BE2C (cell line): ENCODE data around the gene ST6GALNAC5.

Source experiments
- DNase-seq: peaks from one replicate; pipeline ENCODE4 v3.0.0-alpha.2; 2020
- H3K27me3 ChIP-seq: fragments of 250-450 bp; sonication (Bioruptor Pico); 2 replicates; pipeline ENCODE4 v1.5.1; 2020; ENCODE audit warnings: mild to moderate bottlenecking
- H3K36me3 ChIP-seq: fragments of 250-450 bp; sonication (Bioruptor Pico); 2 replicates; pipeline ENCODE4 v1.5.1; 2020; ENCODE audit warnings: mild to moderate bottlenecking
- H3K4me1 ChIP-seq: fragments of 250-450 bp; sonication (Bioruptor Pico); 2 replicates; pipeline ENCODE4 v1.5.1; 2020
- H3K4me3 ChIP-seq: 2 replicates; pipeline ENCODE4 v1.5.1; 2011; ENCODE audit warnings: low read depth, low read length
- H3K9me3 ChIP-seq: fragments of 250-450 bp; sonication (Bioruptor Pico); 2 replicates; pipeline ENCODE4 v1.5.1; 2020
- TF ChIP-seq, protein P1 (sequence below): IDR thresholded peaks from 2 replicates; pipeline ENCODE4 v1.5.1; 2012; ENCODE audit warnings: mild to moderate bottlenecking, low read depth, low read length

Gene ST6GALNAC5

DNA sequence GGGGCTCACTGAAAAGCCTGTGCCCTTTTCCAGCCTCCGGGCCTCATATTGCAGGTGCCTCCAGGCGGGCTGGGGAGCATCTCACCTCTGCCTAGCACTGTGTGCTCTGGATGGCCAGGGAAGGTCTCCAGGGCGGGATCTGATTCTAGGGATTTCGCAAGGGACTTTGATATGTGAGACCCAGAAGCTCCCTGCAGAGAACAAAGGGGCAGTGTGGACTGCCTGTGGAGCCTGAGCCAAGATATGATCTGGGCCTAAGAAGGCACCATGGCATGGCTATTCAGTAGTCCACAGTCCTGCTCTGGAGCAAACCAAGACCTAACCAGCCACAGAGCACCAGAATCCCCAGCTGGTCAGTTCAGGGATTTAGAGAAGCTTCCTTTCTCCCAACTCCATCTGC is 157.2 kb downstream of the ST6GALNAC5 start:
- Histone ChIP-seq H3K4me1 (no peaks in the 10 kb centered on the region; the same call in 1 of the 2 replicates), H3K9me3 (no peaks in the 10 kb centered on the region), H3K27me3 (no peaks in the 10 kb centered on the region), H3K4me3 (no peak overlapping the region), H3K36me3 (no peaks in the 10 kb centered on the region)
- TF ChIP-seq, protein P1, sequence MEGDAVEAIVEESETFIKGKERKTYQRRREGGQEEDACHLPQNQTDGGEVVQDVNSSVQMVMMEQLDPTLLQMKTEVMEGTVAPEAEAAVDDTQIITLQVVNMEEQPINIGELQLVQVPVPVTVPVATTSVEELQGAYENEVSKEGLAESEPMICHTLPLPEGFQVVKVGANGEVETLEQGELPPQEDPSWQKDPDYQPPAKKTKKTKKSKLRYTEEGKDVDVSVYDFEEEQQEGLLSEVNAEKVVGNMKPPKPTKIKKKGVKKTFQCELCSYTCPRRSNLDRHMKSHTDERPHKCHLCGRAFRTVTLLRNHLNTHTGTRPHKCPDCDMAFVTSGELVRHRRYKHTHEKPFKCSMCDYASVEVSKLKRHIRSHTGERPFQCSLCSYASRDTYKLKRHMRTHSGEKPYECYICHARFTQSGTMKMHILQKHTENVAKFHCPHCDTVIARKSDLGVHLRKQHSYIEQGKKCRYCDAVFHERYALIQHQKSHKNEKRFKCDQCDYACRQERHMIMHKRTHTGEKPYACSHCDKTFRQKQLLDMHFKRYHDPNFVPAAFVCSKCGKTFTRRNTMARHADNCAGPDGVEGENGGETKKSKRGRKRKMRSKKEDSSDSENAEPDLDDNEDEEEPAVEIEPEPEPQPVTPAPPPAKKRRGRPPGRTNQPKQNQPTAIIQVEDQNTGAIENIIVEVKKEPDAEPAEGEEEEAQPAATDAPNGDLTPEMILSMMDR = no peak
- DNase-seq = no peak

DNA sequence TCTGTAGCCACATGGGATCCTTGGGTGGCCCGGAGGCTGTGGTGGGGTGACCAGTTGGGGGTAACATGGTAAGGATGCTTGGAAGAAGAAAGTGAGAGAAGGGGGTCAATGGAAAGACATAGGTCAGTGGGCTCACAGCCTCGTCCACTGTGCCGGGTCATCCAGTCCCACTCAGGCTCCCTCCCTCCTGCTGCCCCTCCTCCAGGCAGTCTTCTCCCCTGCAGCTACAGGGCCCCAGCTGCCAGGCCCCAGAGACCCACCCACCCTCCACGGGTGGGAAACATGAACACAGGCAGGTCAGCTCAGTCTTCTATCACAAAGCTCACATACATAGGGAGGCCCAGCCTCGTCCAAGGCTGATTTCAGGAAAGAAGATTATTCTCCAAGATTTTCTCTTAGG is 158.3 kb downstream of the ST6GALNAC5 start:
- no peaks in the 10 kb centered on the region; the same call in 1 of the 2 replicates for H3K4me1 ChIP-seq
- no peak for DNase-seq
- no peaks in the 10 kb centered on the region for H3K27me3 ChIP-seq
- TF ChIP-seq, protein P1 = no peak
- H3K9me3 ChIP-seq = no peaks in the 10 kb centered on the region
- H3K4me3 ChIP-seq = no peak overlapping the region
- no peaks in the 10 kb centered on the region for H3K36me3 ChIP-seq

DNA sequence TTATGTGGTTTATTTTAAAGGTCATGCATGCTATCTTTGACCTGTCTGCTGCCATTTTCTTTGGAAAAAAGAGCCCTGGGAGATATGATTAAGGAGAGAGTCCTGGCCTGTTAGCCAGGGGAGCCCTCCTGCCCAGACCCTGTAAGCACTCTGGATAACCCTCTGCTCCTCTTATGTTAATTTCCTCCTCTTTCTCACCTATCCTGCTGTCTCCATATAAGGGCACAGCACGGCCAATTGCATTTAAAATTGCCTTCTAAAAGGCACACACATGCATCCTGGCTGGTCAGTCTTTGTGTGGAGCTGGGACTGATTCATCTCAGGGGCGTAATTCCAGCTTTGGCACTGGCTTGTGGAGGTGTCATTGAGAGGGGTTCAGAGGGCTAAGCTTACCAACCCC is 158.9 kb downstream of the ST6GALNAC5 start:
- H3K4me3 ChIP-seq = no peak overlapping the region
- H3K9me3 ChIP-seq = no peaks in the 10 kb centered on the region
- DNase-seq = no peak
- H3K36me3 ChIP-seq = no peaks in the 10 kb centered on the region
- TF ChIP-seq, protein P1 = no peak
- H3K27me3 ChIP-seq = no peaks in the 10 kb centered on the region
- no peaks in the 10 kb centered on the region; the same call in 1 of the 2 replicates for H3K4me1 ChIP-seq

DNA sequence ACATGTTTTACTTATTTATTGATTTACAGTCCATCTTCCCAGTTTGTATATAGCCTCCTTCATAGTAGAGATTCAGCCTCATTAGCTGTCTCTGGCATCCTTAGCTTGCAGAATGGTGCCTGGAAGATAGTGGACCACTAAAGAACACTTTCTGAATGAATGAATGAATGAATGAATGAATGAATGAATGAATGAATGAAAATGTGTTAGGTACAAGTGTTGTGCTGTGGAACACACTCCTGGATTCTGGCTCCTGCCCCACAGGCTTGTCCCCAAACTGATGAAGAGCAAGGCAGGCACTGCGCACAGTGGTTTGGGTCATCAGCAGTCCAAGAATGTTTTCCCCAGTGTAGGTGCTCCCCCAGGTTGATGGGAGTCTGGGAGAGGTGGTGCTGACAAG is 159.4 kb downstream of the ST6GALNAC5 start:
- Histone ChIP-seq H3K36me3 (no peaks in the 10 kb centered on the region), H3K9me3 (no peaks in the 10 kb centered on the region), H3K4me3 (no peak overlapping the region), H3K4me1 (no peaks in the 10 kb centered on the region; the same call in 1 of the 2 replicates), H3K27me3 (no peaks in the 10 kb centered on the region)
- TF ChIP-seq, protein P1 = no peak
- no peak for DNase-seq

DNA sequence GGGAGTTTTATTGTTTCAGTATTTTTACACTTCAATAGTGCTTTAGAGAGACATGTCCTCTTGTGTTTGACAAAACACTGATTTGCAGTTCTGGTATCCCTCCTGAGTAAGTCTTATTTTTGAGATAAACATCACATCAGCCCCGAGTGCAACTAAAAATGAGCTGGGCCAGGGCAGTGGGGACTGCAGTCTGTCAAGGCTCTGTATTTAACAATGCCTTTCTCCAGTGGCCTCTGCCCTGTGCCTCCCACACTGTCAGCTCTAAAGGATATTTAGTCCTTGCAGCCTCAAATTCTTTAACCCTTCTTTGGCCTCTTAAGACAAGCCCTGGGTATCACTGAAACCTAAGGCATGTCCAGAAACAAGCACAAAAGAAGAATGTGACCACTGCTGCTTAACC is 160.6 kb downstream of the ST6GALNAC5 start:
- DNase-seq = no peak
- Histone ChIP-seq H3K4me1 (no peaks in the 10 kb centered on the region; the same call in 1 of the 2 replicates), H3K36me3 (no peaks in the 10 kb centered on the region), H3K9me3 (no peaks in the 10 kb centered on the region), H3K4me3 (no peak overlapping the region), H3K27me3 (no peaks in the 10 kb centered on the region)
- TF ChIP-seq, protein P1 = no peak

DNA sequence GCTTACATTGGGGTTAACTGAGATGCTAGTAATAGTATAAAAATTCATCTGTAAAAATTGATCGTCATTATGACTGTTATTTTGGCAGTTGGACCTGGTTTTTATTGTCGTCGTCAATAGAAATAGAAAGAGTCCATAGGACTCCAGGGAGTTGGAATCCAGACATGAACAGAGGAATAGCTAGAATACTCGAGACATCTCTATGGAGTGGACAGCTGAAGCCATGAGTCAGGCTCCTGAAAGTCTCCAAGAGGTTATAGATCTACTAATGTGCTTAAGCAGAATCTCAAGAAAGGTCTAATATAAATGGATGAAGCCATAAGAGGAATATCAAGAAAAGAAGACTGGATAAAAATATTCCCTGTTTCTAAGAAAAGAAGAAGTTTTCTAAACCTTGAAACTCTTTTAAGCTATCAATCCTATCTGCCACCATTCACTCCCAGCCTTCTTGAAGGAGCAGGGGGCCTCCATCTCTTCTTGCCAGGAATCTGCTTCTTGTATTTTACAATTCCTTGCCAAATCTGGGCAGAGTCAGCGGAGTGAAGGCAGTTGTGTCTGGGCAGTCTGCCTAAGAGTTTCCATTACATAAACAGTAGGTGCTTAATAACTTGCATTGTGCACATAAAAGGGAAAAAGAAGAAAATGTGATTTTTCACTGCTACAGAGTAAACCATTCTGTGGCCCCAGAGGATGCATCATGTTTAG is 163.3 kb downstream of the ST6GALNAC5 start:
- no peak overlapping the region for H3K4me3 ChIP-seq
- H3K4me1 ChIP-seq = no peaks in the 10 kb centered on the region; the same call in 1 of the 2 replicates
- no peaks in the 10 kb centered on the region for H3K9me3 ChIP-seq
- H3K27me3 ChIP-seq = no peaks in the 10 kb centered on the region
- H3K36me3 ChIP-seq = no peaks in the 10 kb centered on the region
- TF ChIP-seq, protein P1 = no peak
- DNase-seq = no peak
